Heart left ventricle (tissue), 16 donors: Measurements from ENCODE around the gene EFCAB5. TPM values are rescaled to one million over a fixed set of nuclear protein-coding genes. Genes with fewer than 3 reads are reported as not detected.
"Not testable (repeated sequence)": the region's sequence is repeated elsewhere in the genome, so short reads cannot be mapped to it uniquely, and the experiment has no call there.

ENCODE experiments used
- ATAC-seq, 4 donors: fragments of 200-7000 bp; cut with Tn5 transposase; one replicate each; pipeline ENCODE4 v1.9.1; 2020 to 2022; ENCODE audit warnings: moderate library complexity in 4 of 4, mild to moderate bottlenecking in 3 of 4, moderate number of reproducible peaks in 1 of 4
- DNase-seq, 5 donors: peaks; one replicate each; pipeline ENCODE4 v3.0.0-alpha.2; 2020
- H3K27ac ChIP-seq, 12 donors: fragments of 200-600 bp; sonication (generic) in 4 of 12; one replicate each; pipeline versions ENCODE4 v1.5.0 to v1.8.0; 2016 to 2022; ENCODE audit warnings: mild to moderate bottlenecking in 2 of 12
- H3K27me3 ChIP-seq, 9 donors: fragments of 200-600 bp; sonication (generic) in 2 of 9; one replicate each; pipeline versions ENCODE4 v1.5.1 to v1.8.0; 2016 to 2022; ENCODE audit warnings: mild to moderate bottlenecking in 3 of 9
- H3K36me3 ChIP-seq, 9 donors: fragments of 200-600 bp; sonication (generic) in 2 of 9; one replicate each; pipeline versions ENCODE4 v1.5.0 to v1.8.0; 2018 to 2022; ENCODE audit warnings: mild to moderate bottlenecking in 2 of 9
- H3K4me1 ChIP-seq, 12 donors: fragments of 200-600 bp; sonication (generic) in 4 of 12; one replicate each; pipeline versions ENCODE4 v1.5.0 to v1.8.0; 2016 to 2022; ENCODE audit warnings: mild to moderate bottlenecking in 3 of 12
- H3K4me3 ChIP-seq, 12 donors: fragments of 200-600 bp; sonication (generic) in 4 of 12; one replicate each; pipeline versions ENCODE4 v1.5.0 to v1.8.0; 2017 to 2022; ENCODE audit warnings: mild to moderate bottlenecking in 9 of 12, moderate library complexity in 4 of 12
- H3K9me3 ChIP-seq, 12 donors: fragments of 200-600 bp; sonication (generic) in 4 of 12; one replicate each; pipeline versions ENCODE4 v1.5.0 to v1.8.0; 2016 to 2022; ENCODE audit warnings: mild to moderate bottlenecking in 1 of 12
- POLR2A ChIP-seq, 2 donors: fragments of 450-650 bp; IDR thresholded peaks; one replicate each; pipeline ENCODE4 v1.6.1; 2017; ENCODE audit warnings: antibody characterized with exemption in 2 of 2, mild to moderate bottlenecking in 2 of 2, moderate library complexity in 2 of 2
- WGBS, 4 donors: extraction: QIAGEN DNeasy Blood & Tissue Kit in 2 of 4; methylation state at CpG; one replicate each; pipeline versions ENCODE4 v1.1.5 to v1.1.7; 2013 to 2018; 5-methylcytosine and 5-hydroxymethylcytosine counted together
- intact Hi-C, 10 donors: fragments of 100-400 bp; cut with DNase I; formaldehyde crosslinking; loops; one replicate each; pipeline versions ENCODE4 v1.11.1 to v1.14.2; 2022
- long read RNA-seq, 3 donors: library from polyadenylated mRNA; unstranded; transcript quantifications; one replicate each; pipeline ENCODE4 v2.0.0, GENCODE V29; 2020 to 2021
- polyA plus RNA-seq, 2 donors: library from polyadenylated mRNA; stranded (reverse); fragments of 200-250 nt; gene quantifications; one replicate each; pipeline ENCODE4 v1.2.3, GENCODE V29; 2013
- total RNA-seq, 9 donors: library from RNA; depleted of rRNA in 2 of 9; stranded (reverse); fragments of >200 nt in 2 of 9; fragmentation: NEBNext Ultra II Directional in 3 of 9; extraction: Animal tissue kit (Norgen Biotek cat#: 25700) in 3 of 9; gene quantifications; one replicate each; pipeline versions ENCODE4 v1.1.0 to v1.2.4, GENCODE V29; 2016 to 2023
- TF ChIP-seq, protein P1 (sequence below), 12 donors: fragments of 200-600 bp; sonication (generic) in 4 of 12; IDR thresholded peaks; one replicate each; pipeline versions ENCODE4 v1.5.0 to v1.8.0; 2018 to 2022; ENCODE audit warnings: antibody characterized with exemption in 12 of 12, mild to moderate bottlenecking in 5 of 12
- donor health status: ischemic (EF 13 %, LVEDD 7.1; RV severe dilation, severe dysfunction).
- donor health status: healthy with polysubstance abuse.
- donor health status: DM: no; HTN: yes; CAD: no.
- donor health status: DM: no; HTN: no; CAD: no.
- donor health status: ischemic (EF 25% LVEDD 6.9; RV normal size, moderate dysfunction).
- donor health status: ischemic (EF 25% LVEDD 5.7; RV mildly dilated, moderate dysfunction).
- donor health status: healthy.
- donor health status: DM: yes; HTN: yes; CAD: no.
- donor health status: ischemic (EF 35%, LVEDD 5.7; RV mildly dilated, moderate dysfunction).
- donor health status: nonischemic (EF 11% LVEDD 7.7; RV severe dilation, severe dysfunction).
- donor health status: DM: yes; HTN: yes; CAD: no.
- donor health status: PGD.
- donor health status: ischemic (EF 29% LVEDD 5.4; RV normal size, mild dysfunction).
- donor health status: nonischemic (EF 23%, LVEDD 6.1; RV moderate dilation, normal function).

EFCAB5 gene
- total RNA-seq (1 to 10 TPM in 1 of 9 donors, under 1 TPM in 3, not detected in 5; 0.40 to 1.2 (median 0.68) TPM), polyA plus RNA-seq (under 1 TPM in 1 of 2 donors, not detected in 1; 0.01 TPM)
- long read RNA-seq, donor 1 = 0 reads
- long read RNA-seq, donor 2 = 0 reads
- long read RNA-seq, donor 3 = 0 reads

DNA sequence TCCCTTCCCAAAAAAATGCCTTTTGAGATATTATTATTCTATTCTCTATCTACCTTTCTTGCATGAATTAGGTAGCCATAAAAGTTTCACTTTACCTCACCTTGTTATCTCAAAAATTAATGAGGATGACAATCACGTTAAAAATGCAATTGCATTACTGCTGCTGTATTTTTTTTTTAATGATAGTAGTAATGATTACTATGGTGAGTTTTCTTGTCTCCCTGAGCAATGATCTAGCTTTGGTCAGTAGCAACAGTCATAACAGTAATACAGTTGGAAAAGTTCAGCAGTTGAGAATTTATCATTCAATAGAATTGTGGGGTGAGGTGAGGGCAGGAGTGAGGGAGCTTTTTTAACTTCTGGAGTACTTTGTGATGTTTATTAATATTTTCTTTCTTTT lies at the start of gene EFCAB5:
Gene EFCAB5 (plus strand): TSS at position 301 of the 400 bp plus-strand sequence. CDS start 163 bp downstream, outside the sequence.
- intact Hi-C loops = no loop called here

DNA sequence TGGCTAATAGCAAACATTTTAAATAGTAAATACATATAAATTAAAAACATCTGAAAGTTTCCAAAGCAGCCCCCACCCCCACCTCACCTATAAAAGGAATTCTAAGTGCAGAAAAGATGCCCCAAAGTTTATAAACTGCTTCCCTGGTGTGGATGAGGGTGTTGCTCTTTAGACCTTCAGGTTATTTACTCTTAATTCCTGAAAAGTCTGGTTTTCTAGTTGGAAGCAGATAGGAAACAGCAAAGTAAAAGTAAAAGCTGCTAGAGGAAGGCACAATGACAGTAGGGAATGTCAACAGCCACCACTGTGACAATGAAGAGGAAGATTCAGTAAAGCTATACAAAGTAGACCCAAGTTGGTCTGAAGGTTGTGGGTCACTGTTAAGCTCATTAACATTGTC lies 49.2 kb upstream of the EFCAB5 start:
- Histone ChIP-seq H3K36me3 (no peaks in the 10 kb centered on the region), H3K27ac (peak overlapping the region in 1 of 12 donors; percentile 46), H3K27me3 (no peaks in the 10 kb centered on the region), H3K9me3 (peaks cover 0 to 12% (median 0%) of the 10 kb centered on the region in 12 donors), H3K4me3 (no peak overlapping the region), H3K4me1 (peaks cover 0 to 13% (median 0%) of the 10 kb centered on the region in 12 donors)
- TF ChIP-seq POLR2A (IDR thresholded peaks at IDR 0.05) = no peak
- TF ChIP-seq, protein P1, sequence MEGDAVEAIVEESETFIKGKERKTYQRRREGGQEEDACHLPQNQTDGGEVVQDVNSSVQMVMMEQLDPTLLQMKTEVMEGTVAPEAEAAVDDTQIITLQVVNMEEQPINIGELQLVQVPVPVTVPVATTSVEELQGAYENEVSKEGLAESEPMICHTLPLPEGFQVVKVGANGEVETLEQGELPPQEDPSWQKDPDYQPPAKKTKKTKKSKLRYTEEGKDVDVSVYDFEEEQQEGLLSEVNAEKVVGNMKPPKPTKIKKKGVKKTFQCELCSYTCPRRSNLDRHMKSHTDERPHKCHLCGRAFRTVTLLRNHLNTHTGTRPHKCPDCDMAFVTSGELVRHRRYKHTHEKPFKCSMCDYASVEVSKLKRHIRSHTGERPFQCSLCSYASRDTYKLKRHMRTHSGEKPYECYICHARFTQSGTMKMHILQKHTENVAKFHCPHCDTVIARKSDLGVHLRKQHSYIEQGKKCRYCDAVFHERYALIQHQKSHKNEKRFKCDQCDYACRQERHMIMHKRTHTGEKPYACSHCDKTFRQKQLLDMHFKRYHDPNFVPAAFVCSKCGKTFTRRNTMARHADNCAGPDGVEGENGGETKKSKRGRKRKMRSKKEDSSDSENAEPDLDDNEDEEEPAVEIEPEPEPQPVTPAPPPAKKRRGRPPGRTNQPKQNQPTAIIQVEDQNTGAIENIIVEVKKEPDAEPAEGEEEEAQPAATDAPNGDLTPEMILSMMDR (IDR thresholded peaks at IDR 0.05) = no peak
- DNase-seq (no peak), ATAC-seq (no peak)
- intact Hi-C loops = no loop called here

More for the DNA sequence above, at the start of gene EFCAB5:
- no peak for ATAC-seq
- no peak within 1 kb of the TSS for H3K27ac ChIP-seq
- no peaks in the 10 kb centered on the region for H3K27me3 ChIP-seq
- 72 to 79% (median 77%) methylated on average over 1 of the region's 1 CpG for WGBS, 4 donors
- H3K9me3 ChIP-seq = no peaks in the 10 kb centered on the region
- DNase-seq = no peak
- no peak within 1 kb of the TSS for H3K4me3 ChIP-seq
- H3K4me1 ChIP-seq = no peaks in the 10 kb centered on the region
- no peaks in the 10 kb centered on the region for H3K36me3 ChIP-seq
- no peak for TF ChIP-seq POLR2A (IDR thresholded peaks at IDR 0.05)
- TF ChIP-seq, protein P1 (IDR thresholded peaks at IDR 0.05) = no peak

DNA sequence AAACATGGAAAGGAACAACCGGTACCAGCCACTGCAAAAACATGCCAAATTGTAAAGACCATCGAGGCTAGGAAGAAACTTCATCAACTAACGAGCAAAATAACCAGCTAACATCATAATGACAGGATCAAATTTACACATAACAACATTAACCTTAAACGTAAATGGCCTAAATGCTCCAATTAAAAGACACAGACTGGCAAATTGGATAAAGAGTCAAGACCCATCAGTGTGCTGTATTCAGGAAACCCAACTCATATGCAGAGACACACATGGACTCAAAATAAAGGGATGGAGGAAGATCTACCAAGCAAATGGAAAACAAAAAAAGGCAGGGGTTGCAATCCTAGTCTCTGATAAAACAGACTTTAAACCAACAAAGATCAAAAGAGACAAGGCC lies 44.3 kb upstream of the EFCAB5 start:
- H3K27ac ChIP-seq, H3K4me3 ChIP-seq, H3K36me3 ChIP-seq, intact Hi-C loops, ATAC-seq, H3K27me3 ChIP-seq, H3K9me3 ChIP-seq, DNase-seq, H3K4me1 ChIP-seq: not testable (repeated sequence)
- WGBS, 4 donors = 94 to 99% (median 95%) methylated on average over 4 of the region's 4 CpGs

DNA sequence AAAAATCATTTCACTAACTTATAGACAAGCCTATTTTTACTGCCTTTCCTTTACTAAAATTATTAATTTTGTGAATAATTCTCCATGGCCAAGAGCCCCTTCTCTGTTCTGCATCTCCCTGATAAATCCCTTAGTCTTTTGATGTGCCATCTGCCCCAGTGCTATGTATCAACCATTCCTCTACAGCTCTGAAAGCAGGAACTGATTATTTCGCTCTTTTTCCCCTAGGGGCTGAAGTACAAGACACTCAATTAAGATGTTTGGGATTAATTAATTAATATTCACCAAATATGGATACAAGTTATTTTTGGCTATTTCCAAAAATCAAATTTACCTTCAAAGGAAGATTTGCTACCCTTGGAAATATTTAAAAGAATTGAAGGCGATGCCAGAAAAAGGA lies 38.0 kb upstream of the EFCAB5 start:
- Histone ChIP-seq H3K4me3 (no peak overlapping the region), H3K9me3 (peaks cover 0 to 4% (median 0%) of the 10 kb centered on the region in 12 donors), H3K27ac (no peak overlapping the region), H3K36me3 (no peaks in the 10 kb centered on the region), H3K27me3 (no peaks in the 10 kb centered on the region), H3K4me1 (peaks cover 0 to 2% (median 0%) of the 10 kb centered on the region in 12 donors)
- WGBS, 4 donors = 85 to 89% (median 86%) methylated on average over 2 of the region's 2 CpGs
- intact Hi-C loops = no loop called here
- TF ChIP-seq, protein P1 (IDR thresholded peaks at IDR 0.05) = no peak
- no peak for TF ChIP-seq POLR2A (IDR thresholded peaks at IDR 0.05)
- ATAC-seq (no peak), DNase-seq (no peak)
